Upper lobe of left lung (tissue), 4 donors: Measurements from ENCODE around the gene CLSTN3.

Source experiments
- CTCF ChIP-seq, 6 experiments: fragments of 450-650 bp in 4 of 6; fragments of 200-600 bp in 2 of 6; sonication (generic) in 2 of 6; IDR thresholded peaks; one replicate each; pipeline ENCODE4 v1.5.1; 2016 to 2019; ENCODE audit warnings: antibody characterized with exemption in 6 of 6
- POLR2A ChIP-seq, 4 donors: fragments of 450-650 bp; IDR thresholded peaks; one replicate each; pipeline ENCODE4 v1.5.1; 2016 to 2017; ENCODE audit warnings: antibody characterized with exemption in 4 of 4, mild to moderate bottlenecking in 2 of 4

DNA sequence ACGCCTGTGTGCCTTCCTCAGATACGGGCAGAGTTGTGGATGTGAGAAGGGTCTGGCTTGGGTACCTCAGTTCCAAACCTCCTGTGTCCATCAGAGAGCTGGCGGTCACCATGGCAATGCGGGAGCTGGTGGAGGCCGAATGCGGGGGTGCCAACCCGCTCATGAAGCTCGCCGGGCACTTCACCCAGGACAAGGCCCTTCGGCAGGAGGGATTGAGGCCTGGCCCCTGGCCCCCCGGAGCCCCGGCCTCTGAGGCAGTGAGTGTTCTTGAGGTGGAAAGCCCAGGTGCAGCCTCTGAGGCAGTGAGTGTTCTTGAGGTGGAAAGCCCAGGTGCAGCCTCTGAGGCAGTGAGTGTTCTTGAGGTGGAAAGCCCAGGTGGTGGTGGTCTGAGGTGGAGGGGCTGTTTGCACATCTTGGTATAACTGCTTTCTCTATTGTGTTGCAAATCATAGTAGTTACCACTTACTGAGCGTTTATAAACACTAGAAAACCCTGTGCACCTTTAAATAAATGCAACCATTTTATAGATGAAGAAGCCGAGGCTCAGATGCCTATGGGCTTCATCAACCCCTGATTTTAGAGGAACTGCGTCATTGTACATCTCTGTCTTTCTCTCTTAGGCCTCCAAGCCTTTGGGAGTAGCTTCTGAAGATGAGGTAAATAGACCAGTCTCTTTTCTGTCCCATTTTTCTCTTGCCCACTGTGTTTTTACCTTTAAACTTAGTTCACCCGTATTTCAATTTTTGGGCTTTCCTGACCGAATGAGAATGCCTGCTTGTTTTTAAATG, 60.3 kb downstream of the CLSTN3 start:
- TF ChIP-seq CTCF (IDR thresholded peaks at IDR 0.05) = no peak
- no peak for TF ChIP-seq POLR2A (IDR thresholded peaks at IDR 0.05)
